ENCODE data around the gene LRMDA.

DNA sequence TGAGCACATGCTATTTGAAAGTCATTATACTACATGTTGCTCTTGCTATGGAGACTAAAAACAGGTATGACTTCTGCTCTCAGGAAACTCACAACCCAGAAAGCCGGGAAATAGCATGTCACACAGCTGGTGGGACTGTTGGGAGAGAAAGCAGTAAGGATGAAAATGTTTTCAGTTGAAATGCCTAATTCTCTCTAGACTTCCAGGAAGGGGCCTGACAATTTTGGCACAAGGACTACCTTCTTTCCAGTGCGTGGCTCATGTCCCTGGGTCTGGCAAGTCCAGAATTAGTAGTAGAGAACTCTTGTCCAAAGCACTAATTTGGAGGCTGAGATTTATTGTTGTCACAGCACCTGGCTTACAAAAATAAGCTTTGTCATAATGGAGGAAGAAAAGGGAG, 567.6 kb downstream of the LRMDA start:
- TF ChIP-seq, protein P1, sequence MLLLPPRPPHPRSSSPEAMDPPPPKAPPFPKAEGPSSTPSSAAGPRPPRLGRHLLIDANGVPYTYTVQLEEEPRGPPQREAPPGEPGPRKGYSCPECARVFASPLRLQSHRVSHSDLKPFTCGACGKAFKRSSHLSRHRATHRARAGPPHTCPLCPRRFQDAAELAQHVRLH (CRISPR knock-in tag; IDR thresholded peaks at IDR 0.05; ENCODE audit: borderline replicate concordance, low read depth), result no peak
- TF ChIP-seq TCF7L2 (IDR thresholded peaks at IDR 0.05; ENCODE audit: low read depth, low read length), result no peak
- TF ChIP-seq ZNF644 (CRISPR knock-in tag; IDR thresholded peaks at IDR 0.05; ENCODE audit: low read depth), result no peak
- TF ChIP-seq EP300 (IDR thresholded peaks at IDR 0.05; ENCODE audit: low read depth in 2 of 2, low read length in 2 of 2), result no peak
- no peak for TF ChIP-seq EP300 (CRISPR knock-in tag; IDR thresholded peaks at IDR 0.05; ENCODE audit: borderline replicate concordance)
- no peak for TF ChIP-seq KDM5A (IDR thresholded peaks at IDR 0.05; ENCODE audit: borderline replicate concordance, low read length)
- TF ChIP-seq SALL2 (CRISPR knock-in tag; IDR thresholded peaks at IDR 0.05), result no peak
- TF ChIP-seq CEBPB (IDR thresholded peaks at IDR 0.05; ENCODE audit: borderline replicate concordance, low read depth, low read length), result no peak
- no peak for TF ChIP-seq ZBTB4 (CRISPR knock-in tag; IDR thresholded peaks at IDR 0.05; ENCODE audit: borderline replicate concordance)
- no peak for TF ChIP-seq ATF1 (CRISPR knock-in tag; IDR thresholded peaks at IDR 0.05)
- no peak for TF ChIP-seq RBM39 (IDR thresholded peaks at IDR 0.05; ENCODE audit: low read depth, low read length, poor library complexity, severe bottlenecking)
- no peak for TF ChIP-seq BHLHE40 (IDR thresholded peaks at IDR 0.05; ENCODE audit: low read length)

Measured in HepG2 (cell line).